SK-N-SH (cell line): ENCODE data around the gene ADAM11. TPM values are rescaled to one million over a fixed set of nuclear protein-coding genes. Genes with fewer than 3 reads are reported as not detected.

ENCODE experiments used
- CTCF ChIA-PET: fragments of 300-600, 350-600 bp; formaldehyde crosslinking; extraction: SDS; loops from one replicate; lab custom pipeline; 2021; lab: Yijun Ruan, JAX
- POLR2A ChIA-PET: fragments of 350-600 bp; sonication (Branson Sonifier 250); formaldehyde crosslinking; extraction: SDS; loops from one replicate; lab custom pipeline; 2020; ENCODE audit warnings: antibody characterized with exemption, inconsistent platforms; lab: Yijun Ruan, JAX
- DNase-seq: peaks from one replicate; pipeline ENCODE4 v3.0.0; 2012
- H2AFZ ChIP-seq: fragments of 200-600 bp; sonication (generic); 2 replicates; pipeline ENCODE4 v1.8.1; 2016; ENCODE audit warnings: antibody characterized with exemption, mild to moderate bottlenecking, low read depth
- H3F3A ChIP-seq: fragments of 200-600 bp; sonication (generic); replicated peaks from 2 replicates; pipeline ENCODE3; 2016; ENCODE audit warnings: antibody characterized with exemption, mild to moderate bottlenecking; ENCODE audit not compliant: insufficient read depth
- H3K27ac ChIP-seq, 2 experiments: fragments of 200-500 bp in 1 of 2; fragments of 200-600 bp in 1 of 2; sonication (Bioruptor generic) in 1 of 2; sonication (generic), shearing (Covaris generic) in 1 of 2; 2 replicates each; pipeline versions ENCODE4 v1.5.1 to v1.6.1; 2014 to 2016; ENCODE audit warnings: low read depth in 2 of 2, inconsistent platforms in 1 of 2, low read length in 1 of 2, mild to moderate bottlenecking in 1 of 2, mixed read lengths in 1 of 2
- H3K27me3 ChIP-seq: fragments of 200-600 bp; sonication (generic), shearing (Covaris generic); 2 replicates; pipeline ENCODE4 v1.6.1; 2016; ENCODE audit warnings: mixed run types; ENCODE audit not compliant: insufficient read depth
- H3K36me3 ChIP-seq, 2 experiments: fragments of 200-500 bp in 1 of 2; fragments of 200-600 bp in 1 of 2; sonication (Bioruptor generic) in 1 of 2; sonication (generic) in 1 of 2; replicated peaks in 1 of 2; 2 replicates each; pipeline versions ENCODE3 to v1.5.1; 2014 to 2016; ENCODE audit warnings: low read length in 1 of 2, mild to moderate bottlenecking in 1 of 2; ENCODE audit not compliant: insufficient read depth in 2 of 2, control insufficient read depth in 1 of 2
- H3K4me1 ChIP-seq, 2 experiments: fragments of 200-500 bp in 1 of 2; fragments of 200-600 bp in 1 of 2; sonication (Bioruptor generic) in 1 of 2; sonication (generic), shearing (Covaris generic) in 1 of 2; 2 replicates each; pipeline versions ENCODE4 v1.5.1 to v1.6.1; 2014 to 2016; ENCODE audit warnings: low read depth in 1 of 2, low read length in 1 of 2, mixed run types in 1 of 2; ENCODE audit not compliant: insufficient read depth in 2 of 2, control insufficient read depth in 1 of 2
- H3K4me2 ChIP-seq: fragments of 200-600 bp; sonication (generic), shearing (Covaris generic); 2 replicates; pipeline ENCODE4 v1.6.1; 2017; ENCODE audit warnings: mixed run types
- H3K4me3 ChIP-seq, 2 experiments: fragments of 200-500 bp in 1 of 2; fragments of 200-600 bp in 1 of 2; sonication (Bioruptor generic) in 1 of 2; sonication (generic), shearing (Covaris generic) in 1 of 2; 2 replicates each; pipeline versions ENCODE4 v1.5.1 to v1.8.1; 2014 to 2016; ENCODE audit warnings: low read depth in 2 of 2, inconsistent platforms in 1 of 2, low read length in 1 of 2, mild to moderate bottlenecking in 1 of 2, mixed read lengths in 1 of 2, moderate library complexity in 1 of 2
- H3K79me2 ChIP-seq: fragments of 200-600 bp; sonication (generic); 2 replicates; pipeline ENCODE4 v1.8.1; 2017; ENCODE audit warnings: mild to moderate bottlenecking; ENCODE audit not compliant: insufficient read depth
- H3K9ac ChIP-seq: fragments of 200-600 bp; sonication (generic); 2 replicates; pipeline ENCODE4 v1.6.1; 2017; ENCODE audit warnings: mixed run types
- H3K9me2 ChIP-seq: fragments of 200-600 bp; sonication (generic); 2 replicates; pipeline ENCODE4 v1.6.1; 2017; ENCODE audit warnings: mixed run types
- H3K9me3 ChIP-seq: fragments of 200-600 bp; sonication (generic); 2 replicates; pipeline ENCODE4 v1.6.1; 2017; ENCODE audit warnings: mixed run types, mild to moderate bottlenecking, moderate library complexity
- H4K20me1 ChIP-seq: fragments of 200-600 bp; sonication (generic); 2 replicates; pipeline ENCODE4 v1.6.1; 2017; ENCODE audit warnings: mild to moderate bottlenecking, mixed run types; ENCODE audit not compliant: insufficient read depth
- CHD2 ChIP-seq: fragments of 150-350 bp; IDR thresholded peaks from 2 replicates; pipeline ENCODE4 v1.6.1; 2018; ENCODE audit warnings: low read length; ENCODE audit not compliant: partially characterized antibody
- ELF1 ChIP-seq: IDR thresholded peaks from 2 replicates; pipeline ENCODE4 v1.4.0; 2012
- EZH2phosphoT487 ChIP-seq: fragments of 200-600 bp; sonication (generic); IDR thresholded peaks from 2 replicates; pipeline ENCODE4 v1.6.1; 2017; ENCODE audit warnings: low read depth, mixed run types, mild to moderate bottlenecking, antibody characterized with exemption, moderate library complexity, borderline replicate concordance
- FOSL2 ChIP-seq: IDR thresholded peaks from 2 replicates; pipeline ENCODE4 v1.4.0; 2012; ENCODE audit warnings: low read depth, mild to moderate bottlenecking, moderate library complexity, borderline replicate concordance
- FOXM1 ChIP-seq: IDR thresholded peaks from 2 replicates; pipeline ENCODE4 v1.4.0; 2012; ENCODE audit warnings: low read depth, mild to moderate bottlenecking
- GABPA ChIP-seq: IDR thresholded peaks from 2 replicates; pipeline ENCODE4 v1.4.0; 2012; ENCODE audit warnings: low read depth, mild to moderate bottlenecking
- GATA2 ChIP-seq: sonication (generic); formaldehyde crosslinking; IDR thresholded peaks from 2 replicates; pipeline ENCODE4 v1.5.0; 2020; ENCODE audit warnings: mild to moderate bottlenecking, missing genetic modification reagents
- JUND ChIP-seq: IDR thresholded peaks from 2 replicates; pipeline ENCODE4 v1.4.0; 2012
- MXI1 ChIP-seq: IDR thresholded peaks from 2 replicates; pipeline ENCODE4 v1.6.1; 2012; ENCODE audit warnings: mild to moderate bottlenecking, low read depth, low read length, improper control_type of control experiment
- NRF1 ChIP-seq: IDR thresholded peaks from 2 replicates; pipeline ENCODE4 v1.6.1; 2012; ENCODE audit warnings: low read depth, mild to moderate bottlenecking, low read length
- RCOR1 ChIP-seq: fragments of 150-350 bp; IDR thresholded peaks from 2 replicates; pipeline ENCODE4 v1.6.1; 2017; ENCODE audit warnings: antibody characterized with exemption, low read length
- RXRA ChIP-seq: IDR thresholded peaks from 2 replicates; pipeline ENCODE4 v1.4.0; 2012; ENCODE audit warnings: low read depth, mild to moderate bottlenecking, borderline replicate concordance
- SMC3 ChIP-seq: IDR thresholded peaks from 2 replicates; pipeline ENCODE4 v1.6.1; 2012; ENCODE audit warnings: low read depth, low read length, improper control_type of control experiment
- TEAD4 ChIP-seq: IDR thresholded peaks from 2 replicates; pipeline ENCODE4 v1.4.0; 2012; ENCODE audit warnings: mild to moderate bottlenecking, borderline replicate concordance; ENCODE audit not compliant: insufficient read depth
- YY1 ChIP-seq: IDR thresholded peaks from 2 replicates; pipeline ENCODE4 v1.4.0; 2012; ENCODE audit warnings: low read depth, mild to moderate bottlenecking
- WGBS: methylation state at CpG from one replicate; pipeline ENCODE4 v1.1.6; 2017; ENCODE audit warnings: low lambda C conversion rate; 5-methylcytosine and 5-hydroxymethylcytosine counted together
- polyA plus RNA-seq, 3 experiments: library from polyadenylated mRNA; depleted of rRNA; stranded (reverse); fragments of >200 nt; gene quantifications; 2 replicates each; pipeline ENCODE4 v1.2.3, GENCODE V29; 2012
- TF ChIP-seq, protein P1 (sequence below): IDR thresholded peaks from 2 replicates; pipeline ENCODE4 v1.4.0; 2012; ENCODE audit warnings: low read depth
- TF ChIP-seq, protein P2 (sequence below): IDR thresholded peaks from 2 replicates; pipeline ENCODE4 v1.4.0; 2012; ENCODE audit warnings: low read depth, borderline replicate concordance
- TF ChIP-seq, protein P3 (sequence below): fragments of 150-350 bp; IDR thresholded peaks from 2 replicates; pipeline ENCODE4 v1.6.1; 2017; ENCODE audit warnings: antibody characterized with exemption, low read length, low read depth, borderline replicate concordance
- TF ChIP-seq, protein P4 (sequence below): IDR thresholded peaks from 2 replicates; pipeline ENCODE4; 2012
- TF ChIP-seq, protein P5 (sequence below): IDR thresholded peaks from 2 replicates; pipeline ENCODE4 v1.6.1; 2012; ENCODE audit warnings: mild to moderate bottlenecking, low read depth, low read length, moderate library complexity

Gene ADAM11
- polyA plus RNA-seq, 1 of the 3 experiments (the other 2 are of a cell fraction): 2.5 TPM

DNA sequence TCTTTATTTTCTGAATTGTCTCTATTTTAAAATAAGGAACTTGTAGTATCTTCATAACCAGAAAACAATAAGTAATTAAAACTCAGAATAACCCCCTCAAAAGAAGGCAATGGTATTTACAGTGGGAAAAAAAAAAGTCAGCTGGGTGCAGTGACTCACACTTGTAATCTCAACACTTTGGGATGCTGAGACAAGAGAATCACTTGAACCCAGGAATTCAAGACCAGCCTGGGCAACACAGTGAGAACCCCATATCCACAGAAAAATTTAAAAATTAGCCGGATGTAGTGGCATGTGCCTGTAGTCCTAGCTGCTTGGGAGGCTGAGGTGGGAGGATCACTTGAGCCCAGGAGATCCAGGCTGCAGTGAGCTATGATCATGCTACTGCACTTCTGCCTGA, 33.5 kb downstream of the ADAM11 start:
- no peak overlapping the region for H3K4me2 ChIP-seq
- no peaks in the 10 kb centered on the region for H4K20me1 ChIP-seq
- no peak for TF ChIP-seq RCOR1
- TF ChIP-seq FOSL2: peak; percentile 52; the same call in 1 of the 2 replicates
- TF ChIP-seq ELF1: no peak
- TF ChIP-seq, all 33 proteins: peak for 1
- Histone ChIP-seq H3K36me3 (peaks cover 0 to under 1% of the 10 kb centered on the region in 2 experiments), H3K27me3 (no peaks in the 10 kb centered on the region), H2AFZ (no peak overlapping the region), H3K4me1 (peaks cover 1 to 12% of the 10 kb centered on the region in 2 experiments; a peak in 2 of 4 replicates), H3K9ac (no peak overlapping the region), H3K79me2 (no peaks in the 10 kb centered on the region), H3K9me3 (no peaks in the 10 kb centered on the region), H3K27ac (peak overlapping the region in 1 of 2 experiments; percentile 6; a peak in 1 of 4 replicates), H3K4me3 (no peak overlapping the region), H3F3A (peaks cover 28% of the 10 kb centered on the region), H3K9me2 (no peaks in the 10 kb centered on the region)
- no peak for DNase-seq
- ChIA-PET POLR2A (no interaction called here), CTCF (no interaction called here)
- 64% methylated on average over 1 of the region's 1 CpG for WGBS

DNA sequence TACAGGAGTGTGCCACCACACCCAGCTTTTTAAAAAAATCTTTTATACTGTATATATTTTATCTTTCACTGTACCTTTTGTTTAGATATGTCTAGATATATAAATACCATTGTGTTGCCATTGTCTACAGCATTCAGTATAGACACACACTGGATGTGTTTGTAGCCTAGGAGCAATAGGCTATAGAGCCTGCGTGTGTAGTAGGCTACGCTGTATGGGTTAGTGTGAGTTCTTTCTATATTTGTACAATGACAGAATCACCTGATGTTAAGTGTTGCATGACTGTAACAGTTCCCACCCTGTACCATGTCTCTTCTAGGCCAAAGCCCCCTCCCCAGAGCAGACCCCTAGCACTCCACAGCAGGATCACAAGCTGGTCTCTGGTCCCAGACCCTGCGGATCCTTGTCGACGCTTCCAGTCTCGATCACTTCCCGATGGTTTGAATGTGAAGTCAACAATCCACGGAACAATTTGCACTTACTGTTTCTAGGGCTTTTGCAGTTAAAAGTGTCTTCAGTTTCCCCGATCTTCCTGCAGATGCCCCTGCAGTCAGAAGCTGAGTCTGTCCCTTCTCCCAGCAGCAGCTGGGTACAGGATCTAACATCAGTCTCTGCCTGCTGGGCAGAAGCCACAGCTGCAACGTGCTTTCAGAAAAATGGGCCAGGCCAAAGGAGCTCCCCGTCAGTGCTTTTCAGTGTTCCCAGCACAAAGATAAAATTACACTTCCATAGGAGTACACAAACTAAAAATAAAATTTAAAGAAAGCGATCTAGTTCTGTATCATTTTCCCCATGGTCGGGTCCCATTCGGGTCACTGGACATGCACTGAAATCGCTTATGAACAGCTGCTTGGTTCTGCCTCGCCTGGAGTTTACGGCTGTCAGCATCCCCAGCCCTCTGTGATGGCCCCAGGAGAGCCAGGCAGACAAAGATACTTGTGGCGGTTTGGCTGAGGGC, 35.4 kb downstream of the ADAM11 start:
- no peaks in the 10 kb centered on the region for H3K9me2 ChIP-seq
- no peaks in the 10 kb centered on the region for H4K20me1 ChIP-seq
- 92% methylated on average over 18 of the region's 18 CpGs for WGBS
- peaks cover 0 to 16% of the 10 kb centered on the region in 2 experiments for H3K36me3 ChIP-seq
- DNase-seq: no peak
- no peaks in the 10 kb centered on the region for H3K27me3 ChIP-seq
- peaks cover 12% of the 10 kb centered on the region for H3K79me2 ChIP-seq
- POLR2A ChIA-PET: no interaction called here
- H3K4me1 ChIP-seq: peaks cover 0 to 12% of the 10 kb centered on the region in 2 experiments; a peak in 1 of 4 replicates
- CTCF ChIA-PET: interaction anchor here (0.8 to 2.5 kb wide), 6 partner anchors 8 to 138 kb away, joined by 3 to 17 read pairs (median 6); partner anchors contain the start of gene MEIOC
- TF ChIP-seq FOSL2 (no peak), GATA2 (CRISPR knock-in tag) (no peak), ELF1 (no peak), GABPA (no peak), YY1 (no peak), FOXM1 (no peak), MXI1 (no peak), SMC3 (no peak), NRF1 (no peak), TEAD4 (no peak), RXRA (no peak), JUND (no peak), EZH2phosphoT487 (no peak), CHD2 (no peak)
- TF ChIP-seq, protein P1, sequence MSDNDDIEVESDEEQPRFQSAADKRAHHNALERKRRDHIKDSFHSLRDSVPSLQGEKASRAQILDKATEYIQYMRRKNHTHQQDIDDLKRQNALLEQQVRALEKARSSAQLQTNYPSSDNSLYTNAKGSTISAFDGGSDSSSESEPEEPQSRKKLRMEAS: no peak
- TF ChIP-seq, protein P2, sequence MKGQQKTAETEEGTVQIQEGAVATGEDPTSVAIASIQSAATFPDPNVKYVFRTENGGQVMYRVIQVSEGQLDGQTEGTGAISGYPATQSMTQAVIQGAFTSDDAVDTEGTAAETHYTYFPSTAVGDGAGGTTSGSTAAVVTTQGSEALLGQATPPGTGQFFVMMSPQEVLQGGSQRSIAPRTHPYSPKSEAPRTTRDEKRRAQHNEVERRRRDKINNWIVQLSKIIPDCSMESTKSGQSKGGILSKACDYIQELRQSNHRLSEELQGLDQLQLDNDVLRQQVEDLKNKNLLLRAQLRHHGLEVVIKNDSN: no peak
- TF ChIP-seq, protein P3, sequence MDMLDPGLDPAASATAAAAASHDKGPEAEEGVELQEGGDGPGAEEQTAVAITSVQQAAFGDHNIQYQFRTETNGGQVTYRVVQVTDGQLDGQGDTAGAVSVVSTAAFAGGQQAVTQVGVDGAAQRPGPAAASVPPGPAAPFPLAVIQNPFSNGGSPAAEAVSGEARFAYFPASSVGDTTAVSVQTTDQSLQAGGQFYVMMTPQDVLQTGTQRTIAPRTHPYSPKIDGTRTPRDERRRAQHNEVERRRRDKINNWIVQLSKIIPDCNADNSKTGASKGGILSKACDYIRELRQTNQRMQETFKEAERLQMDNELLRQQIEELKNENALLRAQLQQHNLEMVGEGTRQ: no peak
- TF ChIP-seq, protein P4, sequence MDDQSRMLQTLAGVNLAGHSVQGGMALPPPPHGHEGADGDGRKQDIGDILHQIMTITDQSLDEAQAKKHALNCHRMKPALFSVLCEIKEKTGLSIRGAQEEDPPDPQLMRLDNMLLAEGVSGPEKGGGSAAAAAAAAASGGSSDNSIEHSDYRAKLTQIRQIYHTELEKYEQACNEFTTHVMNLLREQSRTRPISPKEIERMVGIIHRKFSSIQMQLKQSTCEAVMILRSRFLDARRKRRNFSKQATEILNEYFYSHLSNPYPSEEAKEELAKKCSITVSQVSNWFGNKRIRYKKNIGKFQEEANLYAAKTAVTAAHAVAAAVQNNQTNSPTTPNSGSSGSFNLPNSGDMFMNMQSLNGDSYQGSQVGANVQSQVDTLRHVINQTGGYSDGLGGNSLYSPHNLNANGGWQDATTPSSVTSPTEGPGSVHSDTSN: no peak
- TF ChIP-seq, protein P5, sequence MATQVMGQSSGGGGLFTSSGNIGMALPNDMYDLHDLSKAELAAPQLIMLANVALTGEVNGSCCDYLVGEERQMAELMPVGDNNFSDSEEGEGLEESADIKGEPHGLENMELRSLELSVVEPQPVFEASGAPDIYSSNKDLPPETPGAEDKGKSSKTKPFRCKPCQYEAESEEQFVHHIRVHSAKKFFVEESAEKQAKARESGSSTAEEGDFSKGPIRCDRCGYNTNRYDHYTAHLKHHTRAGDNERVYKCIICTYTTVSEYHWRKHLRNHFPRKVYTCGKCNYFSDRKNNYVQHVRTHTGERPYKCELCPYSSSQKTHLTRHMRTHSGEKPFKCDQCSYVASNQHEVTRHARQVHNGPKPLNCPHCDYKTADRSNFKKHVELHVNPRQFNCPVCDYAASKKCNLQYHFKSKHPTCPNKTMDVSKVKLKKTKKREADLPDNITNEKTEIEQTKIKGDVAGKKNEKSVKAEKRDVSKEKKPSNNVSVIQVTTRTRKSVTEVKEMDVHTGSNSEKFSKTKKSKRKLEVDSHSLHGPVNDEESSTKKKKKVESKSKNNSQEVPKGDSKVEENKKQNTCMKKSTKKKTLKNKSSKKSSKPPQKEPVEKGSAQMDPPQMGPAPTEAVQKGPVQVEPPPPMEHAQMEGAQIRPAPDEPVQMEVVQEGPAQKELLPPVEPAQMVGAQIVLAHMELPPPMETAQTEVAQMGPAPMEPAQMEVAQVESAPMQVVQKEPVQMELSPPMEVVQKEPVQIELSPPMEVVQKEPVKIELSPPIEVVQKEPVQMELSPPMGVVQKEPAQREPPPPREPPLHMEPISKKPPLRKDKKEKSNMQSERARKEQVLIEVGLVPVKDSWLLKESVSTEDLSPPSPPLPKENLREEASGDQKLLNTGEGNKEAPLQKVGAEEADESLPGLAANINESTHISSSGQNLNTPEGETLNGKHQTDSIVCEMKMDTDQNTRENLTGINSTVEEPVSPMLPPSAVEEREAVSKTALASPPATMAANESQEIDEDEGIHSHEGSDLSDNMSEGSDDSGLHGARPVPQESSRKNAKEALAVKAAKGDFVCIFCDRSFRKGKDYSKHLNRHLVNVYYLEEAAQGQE: no peak
- TF ChIP-seq, all 33 proteins: peak for 0
- Histone ChIP-seq H3K4me3 (no peak overlapping the region), H3K9ac (peak overlapping the region; percentile 39; the same call in 1 of the 2 replicates), H3K9me3 (no peaks in the 10 kb centered on the region), H3K27ac (peak overlapping the region in 1 of 2 experiments; percentile 78; a peak in 2 of 4 replicates), H3F3A (peaks cover 39% of the 10 kb centered on the region), H2AFZ (no peak overlapping the region), H3K4me2 (0 out of 2 replicates have a peak overlapping the region, but pooled peaks have one; percentile 16)
